K562 (cell line): ENCODE data around the gene MYO3A. TPM values are rescaled to one million over a fixed set of nuclear protein-coding genes. Genes with fewer than 3 reads are reported as not detected.

ENCODE experiments used
- ATAC-seq: fragments of 200-7000 bp; cut with Tn5 transposase; 3 replicates; pipeline ENCODE4 v1.9.1; 2020; ENCODE audit warnings: moderate library complexity
- BruUV-seq: library from RNA; stranded (reverse); fragments of 400-500 nt; replicated peaks from 2 replicates; lab custom pipeline; 2021; lab: Mats Ljungman, UMichigan
- CTCF ChIA-PET: fragments of 300-600 bp; formaldehyde crosslinking; extraction: SDS; loops from one replicate; lab custom pipeline; 2021; ENCODE audit warnings: low intra/inter-chr PET ratio; lab: Yijun Ruan, JAX
- POLR2A ChIA-PET: fragments of 300-600, 350-650 bp; sonication (Branson Sonifier 250); formaldehyde crosslinking; extraction: SDS; loops from one replicate; lab custom pipeline; 2021; ENCODE audit warnings: antibody characterized with exemption, inconsistent platforms; lab: Yijun Ruan, JAX
- DNase-seq, 4 experiments: peaks; one replicate each; pipeline versions ENCODE4 v3.0.0 to v3.0.0-alpha.2; 2011 to 2018; ENCODE audit warnings: low spot score in 3 of 4, mixed read lengths in 3 of 4; ENCODE audit errors: extremely low read depth in 1 of 4
- FAIRE-seq: peaks from 2 replicates; lab custom pipeline; 2011; peaks lifted over from hg19 to GRCh38; lab: Jason Lieb, UNC
- H2AFZ ChIP-seq: 2 replicates; pipeline ENCODE4 v1.6.0; 2011; ENCODE audit warnings: low read depth, low read length, control low read depth, inconsistent platforms
- H3K27ac ChIP-seq: fragments of 200-600 bp; 3 replicates; pipeline ENCODE4 v1.8.0; 2011; ENCODE audit warnings: low read depth, mild to moderate bottlenecking, control low read depth, inconsistent platforms, low read length, moderate library complexity, mixed read lengths; ENCODE audit errors: extremely low read depth
- H3K27me3 ChIP-seq, 2 experiments: fragments of 300-600 bp in 1 of 2; 2 replicates in 1 of 2; 3 replicates in 1 of 2; pipeline versions ENCODE4 v1.6.0 to v1.8.0; 2011; ENCODE audit warnings: inconsistent platforms in 2 of 2, low read length in 2 of 2, mild to moderate bottlenecking in 1 of 2, mixed read lengths in 1 of 2, moderate library complexity in 1 of 2; ENCODE audit not compliant: control insufficient read depth in 2 of 2, insufficient read depth in 2 of 2
- H3K36me3 ChIP-seq: fragments of 300-600 bp; 3 replicates; pipeline ENCODE4 v1.8.0; 2011; ENCODE audit warnings: mild to moderate bottlenecking, low read length, inconsistent platforms; ENCODE audit not compliant: control insufficient read depth, insufficient read depth
- H3K4me1 ChIP-seq, 2 experiments: fragments of 200-600 bp in 1 of 2; replicated peaks in 1 of 2; 2 replicates in 1 of 2; 3 replicates in 1 of 2; pipeline versions ENCODE4 v1.5.1 to v1.8.0; 2011; ENCODE audit warnings: inconsistent platforms in 2 of 2, low read length in 2 of 2, mild to moderate bottlenecking in 1 of 2, mixed read lengths in 1 of 2, moderate library complexity in 1 of 2; ENCODE audit not compliant: control insufficient read depth in 2 of 2, insufficient read depth in 2 of 2
- H3K4me2 ChIP-seq: 2 replicates; pipeline ENCODE4 v1.6.1; 2011; ENCODE audit warnings: low read length, control low read depth, inconsistent platforms, mixed read lengths; ENCODE audit not compliant: insufficient read depth
- H3K4me3 ChIP-seq: fragments of 200-600 bp; sonication (generic), shearing (Covaris generic); 2 replicates; pipeline ENCODE4 v1.5.1; 2016; ENCODE audit warnings: control low read depth, inconsistent platforms
- H3K79me2 ChIP-seq: fragments of 200-600 bp; 3 replicates; pipeline ENCODE4 v1.8.0; 2011; ENCODE audit warnings: low read length, inconsistent platforms; ENCODE audit not compliant: control insufficient read depth, insufficient read depth
- H3K9ac ChIP-seq, 2 experiments: 2 replicates each; pipeline versions ENCODE4 v1.6.0 to v1.6.1; 2011; ENCODE audit warnings: low read depth in 2 of 2, low read length in 2 of 2, control low read depth in 1 of 2, inconsistent platforms in 1 of 2, mild to moderate bottlenecking in 1 of 2, mixed read lengths in 1 of 2; ENCODE audit not compliant: insufficient read depth in 1 of 2
- H3K9me1 ChIP-seq: one replicate; pipeline ENCODE4 v1.6.0; 2011; ENCODE audit warnings: inconsistent platforms, mild to moderate bottlenecking, low read length, moderate library complexity; ENCODE audit not compliant: control insufficient read depth, insufficient read depth
- H3K9me3 ChIP-seq: replicated peaks from 2 replicates; pipeline ENCODE4 v1.5.1; 2011; ENCODE audit warnings: low read depth, low read length, inconsistent platforms; ENCODE audit not compliant: control insufficient read depth, insufficient read depth
- H4K20me1 ChIP-seq: replicated peaks from 2 replicates; pipeline ENCODE4 v1.6.1; 2011; ENCODE audit warnings: low read length, inconsistent platforms, mixed read lengths; ENCODE audit not compliant: control insufficient read depth, insufficient read depth
- CBX2 ChIP-seq: fragments of 200-600 bp; sonication (generic); IDR thresholded peaks from one replicate; pipeline ENCODE4 v1.6.1; 2012; ENCODE audit warnings: mild to moderate bottlenecking, low read length, inconsistent platforms; ENCODE audit not compliant: insufficient read depth, poor library complexity, severe bottlenecking
- CBX3 ChIP-seq, 2 experiments: IDR thresholded peaks; 1 replicate in 1 of 2; 2 replicates in 1 of 2; pipeline ENCODE4 v1.6.1; 2012; ENCODE audit warnings: inconsistent platforms in 2 of 2, low read length in 2 of 2, borderline replicate concordance in 1 of 2, control low read depth in 1 of 2
- CTBP1 ChIP-seq: fragments of 450-650 bp; IDR thresholded peaks from 2 replicates; pipeline ENCODE4 v1.6.1; 2016; ENCODE audit warnings: borderline replicate concordance
- ETV1 ChIP-seq: fragments of 450-650 bp; conservative IDR thresholded peaks from 2 replicates; pipeline ENCODE4 v1.6.1; 2016; ENCODE audit warnings: missing genetic modification characterization, control low read depth, low read depth, missing compliant biosample characterization
- HDAC1 ChIP-seq, 2 experiments: fragments of 450-650 bp; IDR thresholded peaks; 2 replicates each; pipeline ENCODE4 v1.6.1; 2016 to 2017; ENCODE audit warnings: inconsistent platforms in 1 of 2, mild to moderate bottlenecking in 1 of 2, moderate library complexity in 1 of 2
- HMG20B ChIP-seq: fragments of 250-450 bp; sonication (Bioruptor Pico); IDR thresholded peaks from 2 replicates; pipeline ENCODE4 v1.5.0; 2021; ENCODE audit warnings: mild to moderate bottlenecking
- NFIX ChIP-seq: fragments of 250-450 bp; sonication (Bioruptor Pico); IDR thresholded peaks from 2 replicates; pipeline ENCODE4 v1.4.0; 2020; ENCODE audit warnings: low read depth, mild to moderate bottlenecking, moderate library complexity
- PPARD ChIP-seq: fragments of 250-450 bp; sonication (Bioruptor Pico); IDR thresholded peaks from 2 replicates; pipeline ENCODE4 v1.8.0; 2022; ENCODE audit warnings: inconsistent platforms, mild to moderate bottlenecking, moderate library complexity
- RBM14 ChIP-seq: fragments of 200-400 bp; formaldehyde crosslinking; IDR thresholded peaks from 2 replicates; pipeline ENCODE4 v1.6.1; 2018; ENCODE audit warnings: low read depth, mild to moderate bottlenecking, low read length, moderate library complexity, borderline replicate concordance; ENCODE audit not compliant: insufficient read depth
- SIX5 ChIP-seq, 2 experiments: IDR thresholded peaks; 2 replicates each; pipeline ENCODE4 v1.6.1; 2011; ENCODE audit warnings: low read length in 2 of 2, borderline replicate concordance in 1 of 2, low read depth in 1 of 2, mild to moderate bottlenecking in 1 of 2, moderate library complexity in 1 of 2; ENCODE audit not compliant: insufficient read depth in 1 of 2
- SMARCA5 ChIP-seq: fragments of 450-650 bp; IDR thresholded peaks from 2 replicates; pipeline ENCODE4 v1.6.1; 2016
- TEAD2 ChIP-seq: fragments of 450-650 bp; IDR thresholded peaks from 2 replicates; pipeline ENCODE4 v1.6.1; 2016; ENCODE audit warnings: missing genetic modification characterization, control low read depth, missing compliant biosample characterization
- ZC3H11A ChIP-seq: IDR thresholded peaks from 2 replicates; pipeline ENCODE4 v1.6.1; 2012; ENCODE audit warnings: low read depth, low read length, improper control_type of control experiment
- ZNF133 ChIP-seq: fragments of 250-450 bp; sonication (Bioruptor Pico); IDR thresholded peaks from 2 replicates; pipeline ENCODE4 v1.4.0; 2020; ENCODE audit warnings: mild to moderate bottlenecking
- ZNF146 ChIP-seq: IDR thresholded peaks from one replicate; pipeline ENCODE4 v1.6.1; 2018; ENCODE audit warnings: missing compliant biosample characterization; ENCODE audit not compliant: unreplicated experiment
- ZNF707 ChIP-seq: fragments of 250-450 bp; sonication (Bioruptor Pico); conservative IDR thresholded peaks from 2 replicates; pipeline ENCODE4 v1.8.0; 2022; ENCODE audit warnings: inconsistent platforms, mild to moderate bottlenecking, moderate library complexity
- WGBS: fragments of 100-300 bp; shearing (Covaris generic); methylation state at CpG from one replicate; pipeline ENCODE4 v1.1.6; 2016; ENCODE audit warnings: low coverage, mixed read lengths; ENCODE audit not compliant: insufficient coverage; ENCODE audit errors: missing lambda C conversion rate; 5-methylcytosine and 5-hydroxymethylcytosine counted together
- in situ Hi-C: fragments of 300-500 bp; cut with MboI; formaldehyde crosslinking; loops from 4 replicates; pipeline ENCODE4 v1.15.0; 2018; ENCODE audit warnings: inconsistent platforms, mixed read lengths
- intact Hi-C: fragments of 100-400 bp; cut with micrococcal nuclease; formaldehyde crosslinking; loops from 2 replicates; pipeline ENCODE4 v1.14.2; 2022
- polyA plus RNA-seq, 8 experiments: library from polyadenylated mRNA; depleted of rRNA in 4 of 8; stranded (reverse) in 5 of 8; unstranded in 3 of 8; fragments of >200 nt; fragmentation: Nextera tagmentation in 2 of 8; fragmentation: Illumina TruSeq in 1 of 8; extraction: Ambion mirVana in 2 of 8; extraction: Trizol in 1 of 8; gene quantifications; 2 replicates each; pipeline versions ENCODE4 v1.2.1 to v1.2.3, GENCODE V29; 2011 to 2014; ENCODE audit warnings: inconsistent platforms in 1 of 8, missing spikeins in 1 of 8
- total RNA-seq, 7 experiments: library from RNA; depleted of rRNA in 6 of 7; stranded (reverse); fragments of >200 nt in 6 of 7; fragmentation: Illumina TruSeq in 2 of 7; extraction: Trizol in 2 of 7; gene quantifications; 2 replicates each; pipeline versions ENCODE4 v1.2.1 to v1.2.3, GENCODE V29; 2011 to 2021; ENCODE audit warnings: low replicate concordance in 1 of 7
- TF ChIP-seq, protein P1 (sequence below), 2 experiments: fragments of 450-650 bp in 1 of 2; IDR thresholded peaks; 2 replicates each; pipeline ENCODE4 v1.6.1; 2011 to 2017; ENCODE audit warnings: low read depth in 2 of 2, antibody characterized with exemption in 1 of 2, borderline replicate concordance in 1 of 2, low read length in 1 of 2, mild to moderate bottlenecking in 1 of 2, mixed read lengths in 1 of 2; ENCODE audit not compliant: control insufficient read depth in 1 of 2

Gene MYO3A
- total and polyA plus RNA-seq, 9 of the 15 experiments (the other 6 are each of a cell fraction or from before 2014, with no cell fraction given) = not detected

- Histone ChIP-seq H3K27ac (no peak overlapping the region), H3K9ac (no peak overlapping the region), H3K9me1 (no peaks in the 10 kb centered on the region), H3K9me3 (no peaks in the 10 kb centered on the region), H3K36me3 (no peaks in the 10 kb centered on the region), H4K20me1 (no peaks in the 10 kb centered on the region), H3K4me1 (no peaks in the 10 kb centered on the region), H3K27me3 (no peaks in the 10 kb centered on the region), H3K4me2 (no peak overlapping the region), H3K4me3 (no peak overlapping the region), H3K79me2 (no peaks in the 10 kb centered on the region), H2AFZ (no peak overlapping the region)
- FAIRE-seq (no peak), DNase-seq (no peak), ATAC-seq (no peak)
- WGBS = 0% methylated on average over 2 of the region's 2 CpGs
- CTCF ChIA-PET = no interaction called here
- intact Hi-C loops (no loop called here), in situ Hi-C loops (no loop called here)
- POLR2A ChIA-PET = no interaction called here
- TF ChIP-seq ETV1 = no peak
- no peak for TF ChIP-seq HMG20B
- no peak for TF ChIP-seq RBM14
- no peak for TF ChIP-seq CBX2
- no peak for TF ChIP-seq NFIX (CRISPR knock-in tag)
- TF ChIP-seq ZC3H11A = no peak
- TF ChIP-seq PPARD (CRISPR knock-in tag) = no peak
- TF ChIP-seq, protein P1, sequence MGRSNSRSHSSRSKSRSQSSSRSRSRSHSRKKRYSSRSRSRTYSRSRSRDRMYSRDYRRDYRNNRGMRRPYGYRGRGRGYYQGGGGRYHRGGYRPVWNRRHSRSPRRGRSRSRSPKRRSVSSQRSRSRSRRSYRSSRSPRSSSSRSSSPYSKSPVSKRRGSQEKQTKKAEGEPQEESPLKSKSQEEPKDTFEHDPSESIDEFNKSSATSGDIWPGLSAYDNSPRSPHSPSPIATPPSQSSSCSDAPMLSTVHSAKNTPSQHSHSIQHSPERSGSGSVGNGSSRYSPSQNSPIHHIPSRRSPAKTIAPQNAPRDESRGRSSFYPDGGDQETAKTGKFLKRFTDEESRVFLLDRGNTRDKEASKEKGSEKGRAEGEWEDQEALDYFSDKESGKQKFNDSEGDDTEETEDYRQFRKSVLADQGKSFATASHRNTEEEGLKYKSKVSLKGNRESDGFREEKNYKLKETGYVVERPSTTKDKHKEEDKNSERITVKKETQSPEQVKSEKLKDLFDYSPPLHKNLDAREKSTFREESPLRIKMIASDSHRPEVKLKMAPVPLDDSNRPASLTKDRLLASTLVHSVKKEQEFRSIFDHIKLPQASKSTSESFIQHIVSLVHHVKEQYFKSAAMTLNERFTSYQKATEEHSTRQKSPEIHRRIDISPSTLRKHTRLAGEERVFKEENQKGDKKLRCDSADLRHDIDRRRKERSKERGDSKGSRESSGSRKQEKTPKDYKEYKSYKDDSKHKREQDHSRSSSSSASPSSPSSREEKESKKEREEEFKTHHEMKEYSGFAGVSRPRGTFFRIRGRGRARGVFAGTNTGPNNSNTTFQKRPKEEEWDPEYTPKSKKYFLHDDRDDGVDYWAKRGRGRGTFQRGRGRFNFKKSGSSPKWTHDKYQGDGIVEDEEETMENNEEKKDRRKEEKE (IDR thresholded peaks at IDR 0.05; ENCODE audit: borderline replicate concordance in 1 of 2, control insufficient read depth in 1 of 2, low read depth in 2 of 2, low read length in 1 of 2) = no peak
- TF ChIP-seq TEAD2 (tag) = no peak
- TF ChIP-seq ZNF146 = no peak
- no peak for TF ChIP-seq CTBP1
- no peak for TF ChIP-seq HDAC1 (IDR thresholded peaks at IDR 0.05)
- TF ChIP-seq CBX3 (IDR thresholded peaks at IDR 0.05; ENCODE audit: borderline replicate concordance in 1 of 2, low read length in 2 of 2) = no peak
- TF ChIP-seq SIX5 (IDR thresholded peaks at IDR 0.05; ENCODE audit: borderline replicate concordance in 1 of 2, insufficient read depth in 1 of 2, low read depth in 1 of 2, low read length in 2 of 2) = no peak
- no peak for TF ChIP-seq ZNF133 (CRISPR knock-in tag)
- TF ChIP-seq ZNF707 (CRISPR knock-in tag) = no peak
- TF ChIP-seq SMARCA5 = no peak
- BruUV-seq = no TSS peak
Observed at GRCh38 chr10:26048756-26049155, 114.7 kb downstream of the MYO3A start.
